ENCODE data around the gene NXPH1.

- TF ChIP-seq, protein P1, sequence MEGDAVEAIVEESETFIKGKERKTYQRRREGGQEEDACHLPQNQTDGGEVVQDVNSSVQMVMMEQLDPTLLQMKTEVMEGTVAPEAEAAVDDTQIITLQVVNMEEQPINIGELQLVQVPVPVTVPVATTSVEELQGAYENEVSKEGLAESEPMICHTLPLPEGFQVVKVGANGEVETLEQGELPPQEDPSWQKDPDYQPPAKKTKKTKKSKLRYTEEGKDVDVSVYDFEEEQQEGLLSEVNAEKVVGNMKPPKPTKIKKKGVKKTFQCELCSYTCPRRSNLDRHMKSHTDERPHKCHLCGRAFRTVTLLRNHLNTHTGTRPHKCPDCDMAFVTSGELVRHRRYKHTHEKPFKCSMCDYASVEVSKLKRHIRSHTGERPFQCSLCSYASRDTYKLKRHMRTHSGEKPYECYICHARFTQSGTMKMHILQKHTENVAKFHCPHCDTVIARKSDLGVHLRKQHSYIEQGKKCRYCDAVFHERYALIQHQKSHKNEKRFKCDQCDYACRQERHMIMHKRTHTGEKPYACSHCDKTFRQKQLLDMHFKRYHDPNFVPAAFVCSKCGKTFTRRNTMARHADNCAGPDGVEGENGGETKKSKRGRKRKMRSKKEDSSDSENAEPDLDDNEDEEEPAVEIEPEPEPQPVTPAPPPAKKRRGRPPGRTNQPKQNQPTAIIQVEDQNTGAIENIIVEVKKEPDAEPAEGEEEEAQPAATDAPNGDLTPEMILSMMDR (IDR thresholded peaks at IDR 0.05): no peak
- no peak for TF ChIP-seq POLR2AphosphoS5 (IDR thresholded peaks at IDR 0.05)
Measured at GRCh38 chr7:8499128-8499527, 65.7 kb downstream of the NXPH1 start.
